Activated CD8-positive, alpha-beta T cell treated with anti-CD3 and anti-CD28 coated beads, Interleukin-2, amount 10 ng/mL, durations not matched to agents 7 days and 5 days (primary cell): Measurements from ENCODE around the gene CAND1. TPM values are rescaled to one million over a fixed set of nuclear protein-coding genes. Genes with fewer than 3 reads are reported as not detected.

Experiments
- ATAC-seq: fragments of 150-1000 bp; cut with Tn5 transposase; one replicate; pipeline ENCODE4 v1.10.0; 2021; ENCODE audit warnings: moderate library complexity
- CTCF ChIA-PET: fragments of 350-600 bp; sonication (Branson Sonifier 250); formaldehyde crosslinking; loops from one replicate; lab custom pipeline; 2021; ENCODE audit warnings: antibody characterized with exemption; lab: Charles Lee
- POLR2A ChIA-PET: fragments of 350-600 bp; sonication (Branson Sonifier 250); formaldehyde crosslinking; loops from one replicate; lab custom pipeline; 2021; ENCODE audit warnings: antibody characterized with exemption; lab: Charles Lee
- DNase-seq: peaks from one replicate; pipeline ENCODE4 v3.0.0-alpha.2; 2020
- H3K27ac Mint-ChIP-seq: one replicate; pipeline ENCODE4 v1.8.0; 2021; ENCODE audit warnings: mild to moderate bottlenecking, mixed read lengths
- H3K27me3 Mint-ChIP-seq: one replicate; pipeline ENCODE4 v1.8.0; 2021; ENCODE audit warnings: low read depth, mixed read lengths
- H3K36me3 Mint-ChIP-seq: one replicate; pipeline ENCODE4 v1.8.0; 2021; ENCODE audit warnings: low read depth, mixed read lengths
- H3K4me1 Mint-ChIP-seq: one replicate; pipeline ENCODE4 v1.8.0; 2021; ENCODE audit warnings: low read depth, mixed read lengths
- H3K4me3 Mint-ChIP-seq: one replicate; pipeline ENCODE4 v1.8.0; 2021; ENCODE audit warnings: mild to moderate bottlenecking, mixed read lengths
- H3K9me3 Mint-ChIP-seq: one replicate; pipeline ENCODE4 v1.8.0; 2022; ENCODE audit warnings: mixed read lengths; ENCODE audit not compliant: insufficient read depth
- total RNA-seq, 2 experiments: library from RNA; stranded (reverse); gene quantifications; one replicate each; pipeline ENCODE4 v1.2.3, GENCODE V29; 2021

The CAND1 gene
- total RNA-seq, 2 experiments from 2014 or later = 153 to 165 TPM

- POLR2A ChIA-PET = no interaction called here
- Mint-ChIP-seq H3K27me3 (no peaks in the 10 kb centered on the region), H3K4me1 (peaks cover 6% of the 10 kb centered on the region), H3K9me3 (no peaks in the 10 kb centered on the region), H3K36me3 (no peaks in the 10 kb centered on the region), H3K4me3 (no peak overlapping the region), H3K27ac (no peak overlapping the region)
- ATAC-seq = no peak
- no peak for DNase-seq
- CTCF ChIA-PET = no interaction called here
Measured at GRCh38 chr12:67263471-67263870, 5.7 kb upstream of the CAND1 start.

- H3K4me1 Mint-ChIP-seq = peaks cover 27% of the 10 kb centered on the region
- H3K36me3 Mint-ChIP-seq = peaks cover 18% of the 10 kb centered on the region
- POLR2A ChIA-PET = interaction anchor here (0.8 to 2.5 kb wide), 10 partner anchors 10 to 1099 kb away, joined by 3 to 10 read pairs (median 4); partner anchors contain the start of gene DYRK2
- peak overlapping the region; percentile 97 for H3K27ac Mint-ChIP-seq
- CTCF ChIA-PET = interaction anchor here (1.1 to 2.3 kb wide), 6 partner anchors 11 to 107 kb away, joined by 3 to 6 read pairs (median 4); no protein-coding TSS in a partner anchor
- DNase-seq = peak; percentile 95
- H3K27me3 Mint-ChIP-seq = no peaks in the 10 kb centered on the region
- ATAC-seq = peak; percentile 83
- H3K9me3 Mint-ChIP-seq = no peaks in the 10 kb centered on the region
- peak overlapping the region; percentile 95 for H3K4me3 Mint-ChIP-seq
Measured at GRCh38 chr12:67268335-67268895, 743 bp upstream of the CAND1 start.

DNA sequence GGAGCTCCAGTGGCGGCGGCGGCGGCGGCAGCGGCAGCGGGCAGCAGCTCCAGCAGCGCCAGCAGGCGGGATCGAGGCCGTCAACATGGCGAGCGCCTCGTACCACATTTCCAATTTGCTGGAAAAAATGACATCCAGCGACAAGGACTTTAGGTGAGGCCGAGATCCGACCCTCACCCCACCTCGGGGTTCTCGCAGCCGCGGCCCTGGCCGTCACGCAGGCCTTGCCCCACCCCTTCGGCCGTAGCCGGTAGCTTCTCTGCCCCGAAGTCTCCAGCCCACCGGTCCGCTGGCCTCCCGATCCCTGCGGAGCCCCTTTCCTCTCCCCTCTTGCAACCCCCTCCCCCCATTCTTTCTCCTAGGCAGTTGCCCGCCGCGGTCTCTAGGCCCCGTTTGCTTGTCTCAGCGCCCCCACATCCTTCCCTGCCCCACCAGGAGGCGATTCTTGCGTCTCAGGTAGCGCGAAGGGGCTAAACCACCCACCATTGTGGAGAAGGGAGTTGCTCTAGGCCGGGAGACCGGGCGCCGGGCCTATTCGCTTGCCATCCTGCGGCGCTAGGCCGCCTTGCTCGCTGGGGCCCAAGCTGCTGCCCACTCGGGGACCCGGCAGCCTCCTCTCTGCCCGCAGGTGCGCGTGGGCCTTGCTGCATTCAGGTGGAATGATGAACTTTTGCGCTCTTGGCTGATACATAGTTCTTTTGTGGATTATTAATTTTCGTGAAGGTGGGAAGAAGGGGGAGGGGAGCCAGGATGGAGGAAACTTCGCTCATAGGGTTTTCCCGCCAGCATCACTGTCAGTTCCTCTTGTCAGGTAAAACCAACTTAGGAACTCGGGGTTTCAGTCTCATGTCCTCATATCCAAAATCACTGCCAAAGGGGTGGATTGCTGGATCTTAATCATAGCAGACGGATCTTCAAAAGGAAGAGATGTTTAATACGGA is 745 bp downstream of the CAND1 start:
- Mint-ChIP-seq H3K27me3 (no peaks in the 10 kb centered on the region), H3K4me1 (peaks cover 41% of the 10 kb centered on the region), H3K4me3 (peak overlapping the region; percentile 95), H3K9me3 (no peaks in the 10 kb centered on the region), H3K27ac (peak overlapping the region; percentile 97), H3K36me3 (peaks cover 27% of the 10 kb centered on the region)
- ATAC-seq (peak; percentile 1), DNase-seq (peak; percentile 61)
- ChIA-PET CTCF (interaction anchor here (1.1 to 2.3 kb wide), 5 partner anchors 9 to 109 kb away, joined by 3 to 6 read pairs (median 5); no protein-coding TSS in a partner anchor), POLR2A (interaction anchor here (0.7 to 2.5 kb wide), 9 partner anchors 13 to 1054 kb away, joined by 3 to 10 read pairs (median 4); no protein-coding TSS in a partner anchor)

- no peak for ATAC-seq
- peaks cover 32% of the 10 kb centered on the region for H3K36me3 Mint-ChIP-seq
- no peak for DNase-seq
- H3K4me1 Mint-ChIP-seq = peaks cover 47% of the 10 kb centered on the region
- ChIA-PET CTCF (interaction anchor here (0.8 kb wide), 1 partner anchor 84 kb away, joined by 3 read pairs; no protein-coding TSS in a partner anchor), POLR2A (no interaction called here)
- peak overlapping the region; percentile 95 for H3K4me3 Mint-ChIP-seq
- H3K9me3 Mint-ChIP-seq = no peaks in the 10 kb centered on the region
- no peaks in the 10 kb centered on the region for H3K27me3 Mint-ChIP-seq
- H3K27ac Mint-ChIP-seq = peak overlapping the region; percentile 97
Measured at GRCh38 chr12:67270622-67271021, 1.5 kb downstream of the CAND1 start.

GRCh38 chr12:67271976-67272375 is 2.8 kb downstream of the CAND1 start:
- H3K4me1 Mint-ChIP-seq = peaks cover 60% of the 10 kb centered on the region
- H3K27ac Mint-ChIP-seq = no peak overlapping the region
- CTCF ChIA-PET = no interaction called here
- DNase-seq (no peak), ATAC-seq (no peak)
- no peaks in the 10 kb centered on the region for H3K9me3 Mint-ChIP-seq
- no peak overlapping the region for H3K4me3 Mint-ChIP-seq
- H3K36me3 Mint-ChIP-seq = peaks cover 42% of the 10 kb centered on the region
- POLR2A ChIA-PET = no interaction called here
- no peaks in the 10 kb centered on the region for H3K27me3 Mint-ChIP-seq

DNA sequence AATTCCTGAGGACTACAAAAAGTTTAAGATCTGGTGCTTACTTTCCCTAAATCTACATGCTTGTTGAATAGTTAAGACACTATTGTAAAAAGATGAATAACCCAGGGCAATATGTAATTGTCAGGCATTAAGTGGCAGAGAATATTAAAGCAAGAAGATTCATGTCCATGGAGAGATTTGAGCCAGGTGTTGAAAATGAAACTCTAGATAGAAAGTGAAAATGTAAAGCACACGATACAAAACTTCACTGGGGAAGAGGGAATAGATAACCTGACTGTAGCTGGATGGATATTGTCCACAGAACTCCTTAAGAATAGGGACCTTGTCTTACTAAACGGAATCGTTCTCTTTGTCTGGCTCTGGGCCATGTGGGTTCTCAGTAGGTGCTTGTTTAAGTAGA is 5.0 kb downstream of the CAND1 start:
- no peaks in the 10 kb centered on the region for H3K27me3 Mint-ChIP-seq
- peak overlapping the region; percentile 70 for H3K27ac Mint-ChIP-seq
- H3K4me3 Mint-ChIP-seq = peak overlapping the region; percentile 49
- no peak for ATAC-seq
- H3K36me3 Mint-ChIP-seq = peaks cover 63% of the 10 kb centered on the region
- H3K4me1 Mint-ChIP-seq = peaks cover 63% of the 10 kb centered on the region
- ChIA-PET POLR2A (no interaction called here), CTCF (interaction anchor here (1.0 kb wide), 2 partner anchors 19 to 22 kb away, joined by 3 read pairs; no protein-coding TSS in a partner anchor)
- no peak for DNase-seq
- H3K9me3 Mint-ChIP-seq = no peaks in the 10 kb centered on the region

GRCh38 chr12:67275380-67275913 is 6.3 kb downstream of the CAND1 start:
- DNase-seq (no peak), ATAC-seq (no peak)
- Mint-ChIP-seq H3K36me3 (peaks cover 60% of the 10 kb centered on the region), H3K27ac (no peak overlapping the region), H3K9me3 (no peaks in the 10 kb centered on the region), H3K4me1 (peaks cover 64% of the 10 kb centered on the region), H3K27me3 (no peaks in the 10 kb centered on the region), H3K4me3 (no peak overlapping the region)
- CTCF ChIA-PET = no interaction called here
- POLR2A ChIA-PET = no interaction called here

GRCh38 chr12:67276421-67276820 is 7.3 kb downstream of the CAND1 start:
- DNase-seq = no peak
- POLR2A ChIA-PET = no interaction called here
- ATAC-seq = no peak
- peaks cover 60% of the 10 kb centered on the region for H3K36me3 Mint-ChIP-seq
- H3K4me1 Mint-ChIP-seq = peaks cover 62% of the 10 kb centered on the region
- H3K27ac Mint-ChIP-seq = no peak overlapping the region
- H3K9me3 Mint-ChIP-seq = no peaks in the 10 kb centered on the region
- H3K27me3 Mint-ChIP-seq = no peaks in the 10 kb centered on the region
- CTCF ChIA-PET = no interaction called here
- no peak overlapping the region for H3K4me3 Mint-ChIP-seq

DNA sequence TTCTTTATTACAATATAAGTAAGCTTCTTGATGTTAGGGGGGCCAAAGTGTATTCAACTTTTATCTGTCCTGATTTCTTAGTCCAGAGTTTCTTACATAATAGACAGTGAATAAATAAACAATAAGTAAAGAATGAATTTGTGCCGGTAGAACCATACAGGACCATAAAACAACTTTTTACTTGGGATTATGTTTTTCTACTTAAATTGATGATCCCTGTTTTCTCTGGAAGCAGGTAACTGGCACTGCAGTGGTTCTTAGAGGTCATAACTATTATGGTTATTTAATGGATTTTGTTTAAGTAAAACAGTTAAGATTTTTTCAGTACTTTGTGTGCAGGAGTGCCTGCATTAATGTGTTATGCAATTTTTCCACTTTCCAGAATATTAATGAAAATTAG is 10.5 kb downstream of the CAND1 start:
- no peak for DNase-seq
- H3K27me3 Mint-ChIP-seq = no peaks in the 10 kb centered on the region
- peaks cover 37% of the 10 kb centered on the region for H3K4me1 Mint-ChIP-seq
- no peaks in the 10 kb centered on the region for H3K9me3 Mint-ChIP-seq
- H3K36me3 Mint-ChIP-seq = peaks cover 58% of the 10 kb centered on the region
- no peak overlapping the region for H3K27ac Mint-ChIP-seq
- CTCF ChIA-PET = interaction anchor here (1.4 kb wide), 1 partner anchor 10 kb away, joined by 5 read pairs; the partner anchor contains the start of gene CAND1
- POLR2A ChIA-PET = no interaction called here
- H3K4me3 Mint-ChIP-seq = no peak overlapping the region
- ATAC-seq = no peak

DNA sequence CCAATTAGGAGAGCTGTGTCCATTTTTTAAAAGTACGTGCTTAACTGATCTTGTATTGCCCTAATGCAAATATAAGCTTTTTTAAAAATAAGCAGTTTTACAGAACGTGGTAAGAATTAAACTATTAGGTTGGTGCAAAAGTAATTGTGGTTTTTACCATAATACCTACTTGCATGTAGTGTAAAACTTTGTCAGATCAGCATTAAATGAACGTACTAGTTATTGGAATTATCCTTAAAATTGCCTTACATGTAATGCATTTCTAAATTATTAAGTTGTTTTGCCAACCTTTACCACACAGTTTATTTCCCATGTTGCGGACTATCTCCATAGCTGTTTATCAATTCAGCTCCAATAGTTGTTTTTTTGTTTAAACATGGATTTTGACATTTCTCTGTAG is 10.9 kb downstream of the CAND1 start:
- POLR2A ChIA-PET = no interaction called here
- Mint-ChIP-seq H3K9me3 (no peaks in the 10 kb centered on the region), H3K4me1 (peaks cover 37% of the 10 kb centered on the region), H3K36me3 (peaks cover 58% of the 10 kb centered on the region), H3K27ac (no peak overlapping the region), H3K4me3 (no peak overlapping the region), H3K27me3 (no peaks in the 10 kb centered on the region)
- DNase-seq (no peak), ATAC-seq (no peak)
- CTCF ChIA-PET = interaction anchor here (1.4 kb wide), 1 partner anchor 11 kb away, joined by 5 read pairs; the partner anchor contains the start of gene CAND1

GRCh38 chr12:67280572-67280971 is 11.4 kb downstream of the CAND1 start:
- ATAC-seq (no peak), DNase-seq (no peak)
- H3K4me1 Mint-ChIP-seq = peaks cover 33% of the 10 kb centered on the region
- no peaks in the 10 kb centered on the region for H3K27me3 Mint-ChIP-seq
- H3K4me3 Mint-ChIP-seq = no peak overlapping the region
- CTCF ChIA-PET = no interaction called here
- H3K9me3 Mint-ChIP-seq = no peaks in the 10 kb centered on the region
- peaks cover 54% of the 10 kb centered on the region for H3K36me3 Mint-ChIP-seq
- H3K27ac Mint-ChIP-seq = no peak overlapping the region
- POLR2A ChIA-PET = no interaction called here
